SU-DHL-6 (cell line): ENCODE measurements around the gene PLEKHO1.

Source experiments
- CTCF ChIP-seq: fragments of 200-600 bp; sonication (generic); IDR thresholded peaks from one replicate; pipeline ENCODE4 v1.5.1; 2017; ENCODE audit warnings: antibody characterized with exemption, mild to moderate bottlenecking, low read length, moderate library complexity; ENCODE audit not compliant: insufficient read depth, poor library complexity, severe bottlenecking
- EZH2phosphoT487 ChIP-seq: fragments of 200-600 bp; sonication (generic), shearing (Covaris generic); conservative IDR thresholded peaks from 2 replicates; pipeline ENCODE4 v1.6.1; 2018; ENCODE audit warnings: mild to moderate bottlenecking, antibody characterized with exemption, low read length, moderate library complexity, mixed read lengths

GRCh38 chr1:150152182-150152536 lies 2.4 kb downstream of the PLEKHO1 start:
- TF ChIP-seq CTCF (no peak), EZH2phosphoT487 (no peak)
